ENCODE results near the gene TRAF6. TPM values are rescaled to one million over a fixed set of nuclear protein-coding genes. Genes with fewer than 3 reads are reported as not detected.

TRAF6 gene
- total and polyA plus RNA-seq, 2 of the 13 experiments (the other 11 are each of a cell fraction or from before 2014, with no cell fraction given): 3.3 to 5.9 TPM

- intact Hi-C loops (cut with micrococcal nuclease; ENCODE audit: unreplicated experiment): no loop called here
- Histone ChIP-seq H3K9me3 (ENCODE audit: low read length) (no peaks in the 10 kb centered on the region), H3K9ac (ENCODE audit: insufficient read depth, low read depth, low read length) (no peak overlapping the region), H3K27ac (ENCODE audit: extremely low read length, insufficient read depth, low read length) (no peak overlapping the region), H3K36me3 (replicated peaks in 1 of 2; ENCODE audit: control insufficient read depth in 1 of 2, insufficient read depth in 2 of 2, low read length in 2 of 2) (peaks cover 8 to 33% of the 10 kb centered on the region in 2 experiments; a peak in 4 of 5 replicates), H3K27me3 (ENCODE audit: control insufficient read depth in 1 of 2, insufficient read depth in 2 of 2, low read length in 2 of 2) (no peaks in the 10 kb centered on the region), H3K79me2 (ENCODE audit: insufficient read depth, low read length) (no peaks in the 10 kb centered on the region), H4K20me1 (ENCODE audit: insufficient read depth, low read length) (no peaks in the 10 kb centered on the region), H3K4me1 (ENCODE audit: insufficient read depth, low read length) (no peaks in the 10 kb centered on the region), H3K4me2 (ENCODE audit: low read depth, low read length) (no peak overlapping the region), H2AFZ (ENCODE audit: low read length) (no peak overlapping the region), H3K4me3 (replicated peaks in 1 of 3; ENCODE audit: insufficient read depth in 1 of 3, low read depth in 2 of 3, low read length in 3 of 3) (no peak overlapping the region)
- CTCF ChIA-PET (ENCODE audit: low intra/inter-chr PET ratio, low total read pairs): no interaction called here
- DNase-seq (ENCODE audit: low spot score) (no peak), FAIRE-seq (no peak), ATAC-seq (no peak)
- in situ Hi-C loops (cut with HindIII; ENCODE audit: extremely low pct_ligation_motif_present, low pct_unique_long_range_greater_than_20kb): loop anchor here (25.0 kb wide), 1 partner anchor 873 kb away; the partner anchor contains the start of gene FJX1
- WGBS (ENCODE audit: low lambda C conversion rate): 92% methylated on average over 4 of the region's 6 CpGs
- TF ChIP-seq SAP130 (CRISPR knock-in tag; IDR thresholded peaks at IDR 0.05; ENCODE audit: low read depth) (no peak), ZNF576 (CRISPR knock-in tag; IDR thresholded peaks at IDR 0.05) (no peak), TRIM22 (IDR thresholded peaks at IDR 0.05) (no peak), ZBTB44 (CRISPR knock-in tag; IDR thresholded peaks at IDR 0.05) (no peak), ZSCAN9 (CRISPR knock-in tag; IDR thresholded peaks at IDR 0.05; ENCODE audit: borderline replicate concordance) (no peak), NCOA1 (CRISPR knock-in tag; IDR thresholded peaks at IDR 0.05) (no peak), ZNF18 (CRISPR knock-in tag; IDR thresholded peaks at IDR 0.05; ENCODE audit: insufficient replicate concordance) (no peak), ARHGAP35 (CRISPR knock-in tag; IDR thresholded peaks at IDR 0.05; ENCODE audit: borderline replicate concordance) (no peak), MYPOP (CRISPR knock-in tag; IDR thresholded peaks at IDR 0.05) (no peak), ZNF510 (CRISPR knock-in tag; IDR thresholded peaks at IDR 0.05; ENCODE audit: low read depth) (no peak), ARID4A (CRISPR knock-in tag; IDR thresholded peaks at IDR 0.05; ENCODE audit: borderline replicate concordance) (no peak), CCAR2 (optimal IDR thresholded peaks at IDR 0.05; ENCODE audit: low read depth, low read length) (no peak), SMARCE1 (IDR thresholded peaks at IDR 0.05; ENCODE audit: borderline replicate concordance) (no peak)
- BruUV-seq (replicated peaks): no TSS peak
- POLR2A ChIA-PET: no interaction called here
Observed at GRCh38 chr11:36485298-36486002, 24.6 kb downstream of the TRAF6 start.

Measured in HepG2 (cell line).